Mucosa of descending colon (tissue), 3 donors: Measurements from ENCODE around the gene NRGN. TPM values are rescaled to one million over a fixed set of nuclear protein-coding genes. Genes with fewer than 3 reads are reported as not detected.

Source experiments
- ATAC-seq: fragments of 200-7000 bp; cut with Tn5 transposase; one replicate; pipeline ENCODE4 v1.9.1; 2020; ENCODE audit warnings: mild to moderate bottlenecking, moderate library complexity
- DNase-seq, 3 donors: peaks; one replicate each; pipeline ENCODE4 v3.0.0-alpha.2; 2020
- H3K36me3 ChIP-seq: fragments of 200-600 bp; one replicate; pipeline ENCODE4 v1.8.0; 2021; ENCODE audit warnings: low read depth, mild to moderate bottlenecking
- H3K4me1 ChIP-seq: fragments of 200-600 bp; one replicate; pipeline ENCODE4 v1.8.0; 2021; ENCODE audit warnings: low read depth, mild to moderate bottlenecking
- H3K4me3 ChIP-seq: fragments of 200-600 bp; one replicate; pipeline ENCODE4 v1.8.0; 2021; ENCODE audit warnings: mild to moderate bottlenecking
- H3K9me3 ChIP-seq: fragments of 200-600 bp; one replicate; pipeline ENCODE4 v1.8.0; 2021; ENCODE audit warnings: mild to moderate bottlenecking
- intact Hi-C, 2 donors: fragments of 100-400 bp; cut with DNase I in 1 of 2; cut with micrococcal nuclease in 1 of 2; formaldehyde crosslinking; loops; one replicate each; pipeline versions ENCODE4 v1.11.0 to v1.11.1; 2022; cut with DNase I, micrococcal nuclease
- total RNA-seq, 3 donors: library from RNA; stranded (reverse); fragmentation: NEBNext Ultra II Directional in 2 of 3; extraction: Animal tissue kit (Norgen Biotek cat#: 25700) in 2 of 3; gene quantifications; one replicate each; pipeline versions ENCODE4 v1.2.1 to v1.2.4, GENCODE V29; 2021 to 2023
- TF ChIP-seq, protein P1 (sequence below): fragments of 200-600 bp; IDR thresholded peaks from one replicate; pipeline ENCODE4 v1.8.0; 2022; ENCODE audit warnings: antibody characterized with exemption, mild to moderate bottlenecking
- donor health status: DM: no; HTN: no; CAD: no; lungs with moderate emphysema.
- donor health status: DM: no; HTN: no; CAD: no.
- donor health status: DM: no; HTN: yes; CAD: no.

The NRGN gene
- total RNA-seq, 3 donors from 2014 or later: 1.7 to 5.3 (median 2.0) TPM

- intact Hi-C loops: no loop called here
- no peaks in the 10 kb centered on the region for H3K36me3 ChIP-seq
- H3K4me1 ChIP-seq: peaks cover 37% of the 10 kb centered on the region
These were observed 17.6 kb downstream of the NRGN start for GRCh38 chr11:124757320-124757719.

DNA sequence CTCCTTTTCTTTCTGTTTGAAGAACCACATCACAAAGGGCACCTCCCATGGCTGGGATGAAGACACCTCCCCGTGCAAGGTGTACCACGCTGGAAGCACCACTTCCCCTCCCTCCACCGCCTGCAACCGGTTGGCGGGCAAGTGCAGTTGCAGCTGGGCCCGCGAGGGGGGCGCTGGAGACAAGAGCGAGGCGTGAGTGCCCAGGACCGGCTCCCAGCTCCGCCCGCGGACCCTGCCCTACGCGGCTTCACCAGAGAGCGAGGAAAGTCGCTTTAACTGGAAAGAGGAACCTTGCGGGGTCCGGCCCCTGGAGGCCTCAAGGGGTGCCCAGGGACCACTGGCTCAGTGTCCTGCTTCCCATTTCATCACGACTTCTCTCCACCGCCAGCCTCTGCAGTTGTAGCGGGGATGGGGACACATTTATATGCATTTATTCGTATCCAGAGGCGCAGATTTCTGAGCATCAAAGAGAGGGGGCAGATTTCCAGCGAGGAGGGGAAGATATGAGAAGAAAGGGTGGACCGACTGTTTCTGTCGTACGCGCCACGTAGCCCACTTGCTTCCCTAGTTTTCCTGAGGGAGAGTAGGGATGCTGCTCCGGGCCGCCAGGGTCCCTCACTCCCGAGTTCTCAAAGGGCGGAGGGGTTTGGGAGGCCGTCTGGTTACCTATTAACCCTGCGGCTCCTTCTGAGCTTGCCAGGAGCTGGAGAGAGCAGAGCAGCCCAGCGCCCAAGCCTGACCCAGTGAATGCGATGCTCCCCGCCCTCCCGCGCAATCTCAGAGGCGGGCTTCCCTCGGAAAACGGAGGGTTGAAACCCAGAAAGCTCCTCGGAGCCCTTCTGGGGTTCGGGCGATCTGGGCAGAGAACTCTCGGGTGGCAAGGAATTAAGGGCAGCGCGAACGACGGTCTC, 18.9 kb downstream of the NRGN start:
- Histone ChIP-seq H3K36me3 (no peaks in the 10 kb centered on the region), H3K9me3 (no peaks in the 10 kb centered on the region), H3K4me3 (no peak overlapping the region), H3K4me1 (peaks cover 33% of the 10 kb centered on the region)
- intact Hi-C loops: no loop called here
- DNase-seq: peak; percentile 91 to 95 (median 93)
- peak; percentile 87 for ATAC-seq
- TF ChIP-seq, protein P1, sequence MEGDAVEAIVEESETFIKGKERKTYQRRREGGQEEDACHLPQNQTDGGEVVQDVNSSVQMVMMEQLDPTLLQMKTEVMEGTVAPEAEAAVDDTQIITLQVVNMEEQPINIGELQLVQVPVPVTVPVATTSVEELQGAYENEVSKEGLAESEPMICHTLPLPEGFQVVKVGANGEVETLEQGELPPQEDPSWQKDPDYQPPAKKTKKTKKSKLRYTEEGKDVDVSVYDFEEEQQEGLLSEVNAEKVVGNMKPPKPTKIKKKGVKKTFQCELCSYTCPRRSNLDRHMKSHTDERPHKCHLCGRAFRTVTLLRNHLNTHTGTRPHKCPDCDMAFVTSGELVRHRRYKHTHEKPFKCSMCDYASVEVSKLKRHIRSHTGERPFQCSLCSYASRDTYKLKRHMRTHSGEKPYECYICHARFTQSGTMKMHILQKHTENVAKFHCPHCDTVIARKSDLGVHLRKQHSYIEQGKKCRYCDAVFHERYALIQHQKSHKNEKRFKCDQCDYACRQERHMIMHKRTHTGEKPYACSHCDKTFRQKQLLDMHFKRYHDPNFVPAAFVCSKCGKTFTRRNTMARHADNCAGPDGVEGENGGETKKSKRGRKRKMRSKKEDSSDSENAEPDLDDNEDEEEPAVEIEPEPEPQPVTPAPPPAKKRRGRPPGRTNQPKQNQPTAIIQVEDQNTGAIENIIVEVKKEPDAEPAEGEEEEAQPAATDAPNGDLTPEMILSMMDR: peak; percentile 74

More at GRCh38 chr11:124757320-124757719, 17.6 kb downstream of the NRGN start:
- DNase-seq (no peak), ATAC-seq (no peak)
- no peak overlapping the region for H3K4me3 ChIP-seq
- no peaks in the 10 kb centered on the region for H3K9me3 ChIP-seq
- TF ChIP-seq, protein P1: no peak

- Histone ChIP-seq H3K9me3 (no peaks in the 10 kb centered on the region), H3K4me3 (no peak overlapping the region), H3K4me1 (peaks cover 35% of the 10 kb centered on the region), H3K36me3 (no peaks in the 10 kb centered on the region)
- no peak for ATAC-seq
- DNase-seq: peak in 1 of 3 donors; percentile 54
- TF ChIP-seq, protein P1: no peak
- intact Hi-C loops: loop anchor here in 1 of 2 donors (5.0 kb wide), 1 partner anchor 87 kb away; the partner anchor contains the start of genes SIAE and SPA17
These were observed 19.8 kb downstream of the NRGN start for GRCh38 chr11:124759266-124760204.

GRCh38 chr11:124760205-124760652, 20.5 kb downstream of the NRGN start:
- Histone ChIP-seq H3K9me3 (no peaks in the 10 kb centered on the region), H3K4me1 (peaks cover 35% of the 10 kb centered on the region), H3K4me3 (no peak overlapping the region), H3K36me3 (no peaks in the 10 kb centered on the region)
- no peak for ATAC-seq
- DNase-seq: peak in 1 of 3 donors; percentile 61
- intact Hi-C loops: loop anchor here in 1 of 2 donors (5.0 kb wide), 1 partner anchor 88 kb away; the partner anchor contains the start of genes SIAE and SPA17
- TF ChIP-seq, protein P1: no peak

GRCh38 chr11:124760806-124761205, 21.1 kb downstream of the NRGN start:
- DNase-seq (no peak), ATAC-seq (no peak)
- no peaks in the 10 kb centered on the region for H3K9me3 ChIP-seq
- no peaks in the 10 kb centered on the region for H3K36me3 ChIP-seq
- TF ChIP-seq, protein P1: no peak
- intact Hi-C loops: loop anchor here in 1 of 2 donors (5.0 kb wide), 1 partner anchor 89 kb away; the partner anchor contains the start of genes SIAE and SPA17
- peaks cover 35% of the 10 kb centered on the region for H3K4me1 ChIP-seq
- no peak overlapping the region for H3K4me3 ChIP-seq
